Mesothelial cell of epicardium (in vitro differentiated cells): ENCODE data around the gene RBSN. TPM values are rescaled to one million over a fixed set of nuclear protein-coding genes. Genes with fewer than 3 reads are reported as not detected.

ENCODE experiments used
- DNase-seq, 2 experiments: peaks; one replicate each; pipeline ENCODE4 v3.0.0; 2021; ENCODE audit warnings: low spot score in 2 of 2; ENCODE audit not compliant: unreplicated experiment in 2 of 2
- H3K27ac Mint-ChIP-seq: 2 replicates; pipeline ENCODE4 v1.8.0; 2021; ENCODE audit warnings: mixed read lengths
- H3K27me3 Mint-ChIP-seq: 2 replicates; pipeline ENCODE4 v1.8.0; 2021; ENCODE audit warnings: low read depth, mixed read lengths
- H3K36me3 Mint-ChIP-seq: 2 replicates; pipeline ENCODE4 v1.8.0; 2021; ENCODE audit warnings: mixed read lengths
- H3K4me1 Mint-ChIP-seq: 2 replicates; pipeline ENCODE4 v1.8.0; 2021; ENCODE audit warnings: mixed read lengths
- H3K4me3 Mint-ChIP-seq: 2 replicates; pipeline ENCODE4 v1.8.0; 2021; ENCODE audit warnings: mild to moderate bottlenecking, moderate library complexity, mixed read lengths
- H3K9me3 Mint-ChIP-seq: 2 replicates; pipeline ENCODE4 v1.8.0; 2021; ENCODE audit warnings: mixed read lengths
- CTCF ChIP-seq: fragments of 200-600 bp; sonication (generic); IDR thresholded peaks from one replicate; pipeline ENCODE4 v1.5.0; 2021; ENCODE audit warnings: antibody characterized with exemption; ENCODE audit not compliant: unreplicated experiment
- total RNA-seq: library from RNA; stranded (reverse); gene quantifications from 3 replicates; pipeline ENCODE4 v1.2.1, GENCODE V29; 2021

The RBSN gene
- total RNA-seq, 1 donor from 2014 or later: 35.8 TPM

GRCh38 chr3:15064299-15064834, 34.6 kb downstream of the RBSN start:
- H3K4me3 Mint-ChIP-seq: peak overlapping the region; percentile 98
- H3K4me1 Mint-ChIP-seq: peaks cover 19% of the 10 kb centered on the region
- TF ChIP-seq CTCF: no peak
- no peaks in the 10 kb centered on the region for H3K27me3 Mint-ChIP-seq
- peaks cover 14% of the 10 kb centered on the region for H3K36me3 Mint-ChIP-seq
- DNase-seq: no peak
- H3K9me3 Mint-ChIP-seq: no peaks in the 10 kb centered on the region
- H3K27ac Mint-ChIP-seq: peak overlapping the region; percentile 71

- no peaks in the 10 kb centered on the region for H3K9me3 Mint-ChIP-seq
Measured at GRCh38 chr3:15063656-15064286, 35.2 kb downstream of the RBSN start.

GRCh38 chr3:15063238-15063637, 35.7 kb downstream of the RBSN start:
- Mint-ChIP-seq H3K9me3 (no peaks in the 10 kb centered on the region), H3K36me3 (peaks cover 21% of the 10 kb centered on the region), H3K4me3 (peak overlapping the region; percentile 98), H3K4me1 (peaks cover 19% of the 10 kb centered on the region), H3K27ac (no peak overlapping the region), H3K27me3 (no peaks in the 10 kb centered on the region)
- no peak for DNase-seq
- no peak for TF ChIP-seq CTCF

More at GRCh38 chr3:15063656-15064286, 35.2 kb downstream of the RBSN start:
- no peak for DNase-seq
- Mint-ChIP-seq H3K27me3 (no peaks in the 10 kb centered on the region), H3K27ac (peak overlapping the region; percentile 30), H3K4me1 (peaks cover 19% of the 10 kb centered on the region), H3K36me3 (peaks cover 16% of the 10 kb centered on the region), H3K4me3 (peak overlapping the region; percentile 98)
- no peak for TF ChIP-seq CTCF

- peaks cover 15% of the 10 kb centered on the region for H3K4me1 Mint-ChIP-seq
- H3K27ac Mint-ChIP-seq: peak overlapping the region; percentile 61
- no peak for DNase-seq
- H3K4me3 Mint-ChIP-seq: no peak overlapping the region
- H3K27me3 Mint-ChIP-seq: no peaks in the 10 kb centered on the region
- H3K36me3 Mint-ChIP-seq: peaks cover 24% of the 10 kb centered on the region
- H3K9me3 Mint-ChIP-seq: no peaks in the 10 kb centered on the region
- no peak for TF ChIP-seq CTCF
Measured at GRCh38 chr3:15060029-15060428, 38.9 kb downstream of the RBSN start.

GRCh38 chr3:15056676-15057404, 42.1 kb downstream of the RBSN start:
- Mint-ChIP-seq H3K4me1 (no peaks in the 10 kb centered on the region), H3K27me3 (no peaks in the 10 kb centered on the region), H3K9me3 (no peaks in the 10 kb centered on the region), H3K27ac (no peak overlapping the region), H3K36me3 (peaks cover 33% of the 10 kb centered on the region), H3K4me3 (no peak overlapping the region)
- no peak for DNase-seq
- TF ChIP-seq CTCF: no peak
